DND-41 (cell line): ENCODE results near the gene SARS2.

Experiments used
- CTCF ChIP-seq: IDR thresholded peaks from 2 replicates; pipeline ENCODE4 v1.5.1; 2012; ENCODE audit warnings: borderline replicate concordance, low read length, moderate library complexity, mild to moderate bottlenecking; ENCODE audit not compliant: poor library complexity, severe bottlenecking; ENCODE audit errors: extremely low read depth
- EZH2 ChIP-seq: IDR thresholded peaks from 3 replicates; pipeline ENCODE4 v1.6.1; 2012; ENCODE audit warnings: borderline replicate concordance, low read depth, mild to moderate bottlenecking, moderate library complexity, low read length, inconsistent platforms; ENCODE audit not compliant: severe bottlenecking

- TF ChIP-seq CTCF (no peak), EZH2 (no peak)
Measured at GRCh38 chr19:38894968-38895367, 35.6 kb downstream of the SARS2 start.
